GM21360 (cell line): ENCODE measurements around the gene C6orf141.

Experiments
- ATAC-seq: cut with Tn5 transposase; IDR thresholded peaks from one replicate; pipeline ENCODE4 v1.9.1; 2021; ENCODE audit warnings: mild to moderate bottlenecking, moderate library complexity; ENCODE audit not compliant: unreplicated experiment

The C6orf141 gene

GRCh38 chr6:49535795-49536194, 14.7 kb upstream of the C6orf141 start:
- ATAC-seq = no peak

GRCh38 chr6:49539102-49539501, 11.4 kb upstream of the C6orf141 start:
- ATAC-seq = no peak

- ATAC-seq = no peak
These were observed 9.9 kb upstream of the C6orf141 start for GRCh38 chr6:49540614-49541013.

GRCh38 chr6:49541210-49541724, 9.2 kb upstream of the C6orf141 start:
- no peak for ATAC-seq

- ATAC-seq = no peak
These were observed 8.5 kb upstream of the C6orf141 start for GRCh38 chr6:49541936-49542335.

- no peak for ATAC-seq
These were observed 7.2 kb upstream of the C6orf141 start for GRCh38 chr6:49543087-49543858.

GRCh38 chr6:49546331-49546730, 4.1 kb upstream of the C6orf141 start:
- no peak for ATAC-seq

- ATAC-seq = no peak
These were observed 1.7 kb upstream of the C6orf141 start for GRCh38 chr6:49548613-49549304.

GRCh38 chr6:49549691-49550491, 577 bp upstream of the C6orf141 start:
- ATAC-seq = no peak

- peak; percentile 50 for ATAC-seq
These were observed 804 bp downstream of the C6orf141 start for GRCh38 chr6:49551078-49551865.

- ATAC-seq = peak; percentile 58
These were observed 1.3 kb downstream of the C6orf141 start for GRCh38 chr6:49551866-49552129.

- ATAC-seq = no peak
These were observed 2.1 kb downstream of the C6orf141 start for GRCh38 chr6:49552596-49552995.

GRCh38 chr6:49553384-49553783, 2.9 kb downstream of the C6orf141 start:
- ATAC-seq = no peak

GRCh38 chr6:49555951-49556350, 5.5 kb downstream of the C6orf141 start:
- ATAC-seq = no peak

GRCh38 chr6:49556429-49556837, 6.0 kb downstream of the C6orf141 start:
- ATAC-seq = no peak

- no peak for ATAC-seq
These were observed 6.7 kb downstream of the C6orf141 start for GRCh38 chr6:49557177-49557576.

GRCh38 chr6:49558238-49558637, 7.8 kb downstream of the C6orf141 start:
- ATAC-seq = no peak

GRCh38 chr6:49563006-49563886, 12.8 kb downstream of the C6orf141 start:
- no peak for ATAC-seq

GRCh38 chr6:49564552-49564951, 14.1 kb downstream of the C6orf141 start:
- ATAC-seq = no peak

- ATAC-seq = no peak
These were observed 14.8 kb downstream of the C6orf141 start for GRCh38 chr6:49565261-49565660.
